ENCODE results near the gene ANKRD1. TPM values are rescaled to one million over a fixed set of nuclear protein-coding genes. Genes with fewer than 3 reads are reported as not detected.

Gene ANKRD1
- total RNA-seq, 1 donor from 2014 or later: not detected

DNA sequence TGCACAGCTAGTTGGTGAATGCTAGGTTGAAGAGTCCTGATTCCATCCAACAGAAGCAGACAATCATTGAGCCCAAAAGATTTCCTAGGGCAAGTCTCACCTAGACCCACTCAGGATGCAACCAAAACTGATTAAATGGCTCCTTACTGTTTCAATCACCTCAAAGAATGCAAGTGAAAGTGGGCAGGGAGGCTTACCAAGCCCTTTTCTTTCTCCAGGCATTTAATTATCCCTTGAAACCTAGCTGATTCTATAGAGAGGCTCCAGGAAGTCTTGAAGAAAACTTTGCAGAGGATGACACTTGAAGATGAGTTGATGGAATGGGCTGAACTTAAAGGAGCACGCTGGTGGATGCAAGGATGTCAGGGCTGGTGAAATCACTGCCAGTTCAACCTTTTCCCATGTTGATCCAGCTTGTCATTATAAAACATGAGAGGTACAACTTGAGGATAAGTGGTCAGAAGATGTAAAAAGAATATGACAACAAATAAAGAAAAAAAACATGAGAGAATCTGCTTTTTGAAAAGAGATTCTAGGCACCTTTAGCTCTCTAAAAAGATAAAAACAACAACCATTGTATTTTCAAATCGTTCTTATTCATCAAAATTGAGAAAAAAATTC, 2.3 kb upstream of the ANKRD1 start:
- Mint-ChIP-seq H3K4me1 (ENCODE audit: low read depth, unreplicated experiment) (no peaks in the 10 kb centered on the region), H3K36me3 (ENCODE audit: unreplicated experiment) (no peaks in the 10 kb centered on the region), H3K27me3 (ENCODE audit: unreplicated experiment) (peaks cover 17% of the 10 kb centered on the region), H3K9me3 (ENCODE audit: unreplicated experiment) (peaks cover 2% of the 10 kb centered on the region), H3K4me3 (ENCODE audit: unreplicated experiment) (no peak overlapping the region), H3K27ac (ENCODE audit: unreplicated experiment) (no peak overlapping the region)
- no peak for DNase-seq
- TF ChIP-seq, protein P1, sequence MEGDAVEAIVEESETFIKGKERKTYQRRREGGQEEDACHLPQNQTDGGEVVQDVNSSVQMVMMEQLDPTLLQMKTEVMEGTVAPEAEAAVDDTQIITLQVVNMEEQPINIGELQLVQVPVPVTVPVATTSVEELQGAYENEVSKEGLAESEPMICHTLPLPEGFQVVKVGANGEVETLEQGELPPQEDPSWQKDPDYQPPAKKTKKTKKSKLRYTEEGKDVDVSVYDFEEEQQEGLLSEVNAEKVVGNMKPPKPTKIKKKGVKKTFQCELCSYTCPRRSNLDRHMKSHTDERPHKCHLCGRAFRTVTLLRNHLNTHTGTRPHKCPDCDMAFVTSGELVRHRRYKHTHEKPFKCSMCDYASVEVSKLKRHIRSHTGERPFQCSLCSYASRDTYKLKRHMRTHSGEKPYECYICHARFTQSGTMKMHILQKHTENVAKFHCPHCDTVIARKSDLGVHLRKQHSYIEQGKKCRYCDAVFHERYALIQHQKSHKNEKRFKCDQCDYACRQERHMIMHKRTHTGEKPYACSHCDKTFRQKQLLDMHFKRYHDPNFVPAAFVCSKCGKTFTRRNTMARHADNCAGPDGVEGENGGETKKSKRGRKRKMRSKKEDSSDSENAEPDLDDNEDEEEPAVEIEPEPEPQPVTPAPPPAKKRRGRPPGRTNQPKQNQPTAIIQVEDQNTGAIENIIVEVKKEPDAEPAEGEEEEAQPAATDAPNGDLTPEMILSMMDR (IDR thresholded peaks at IDR 0.05; ENCODE audit: partially characterized antibody, unreplicated experiment): no peak

DNA sequence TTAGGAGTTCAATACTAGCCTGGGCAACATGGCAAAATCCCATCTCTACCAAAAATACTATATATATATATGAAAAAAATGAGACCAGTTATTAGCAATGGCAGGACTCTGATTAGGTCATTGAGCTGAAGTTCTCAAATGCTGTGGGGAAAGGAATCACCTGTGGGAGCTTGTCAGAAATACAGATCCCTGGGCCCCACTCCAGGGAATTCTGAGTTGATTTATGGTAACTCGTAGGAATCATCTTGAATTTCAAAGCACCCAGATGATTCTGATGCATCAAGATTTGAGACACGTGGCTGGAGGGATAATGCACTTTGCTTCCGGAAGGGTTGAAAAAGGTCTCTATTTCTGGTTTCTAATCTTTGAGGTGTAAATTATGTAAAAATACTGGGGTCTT, 1.0 kb upstream of the ANKRD1 start:
- Mint-ChIP-seq H3K36me3 (ENCODE audit: unreplicated experiment) (no peaks in the 10 kb centered on the region), H3K4me1 (ENCODE audit: low read depth, unreplicated experiment) (no peaks in the 10 kb centered on the region), H3K4me3 (ENCODE audit: unreplicated experiment) (no peak overlapping the region), H3K27ac (ENCODE audit: unreplicated experiment) (no peak overlapping the region), H3K27me3 (ENCODE audit: unreplicated experiment) (peaks cover 17% of the 10 kb centered on the region), H3K9me3 (ENCODE audit: unreplicated experiment) (peaks cover 2% of the 10 kb centered on the region)
- TF ChIP-seq, protein P1 (IDR thresholded peaks at IDR 0.05; ENCODE audit: partially characterized antibody, unreplicated experiment): no peak
- no peak for DNase-seq

DNA sequence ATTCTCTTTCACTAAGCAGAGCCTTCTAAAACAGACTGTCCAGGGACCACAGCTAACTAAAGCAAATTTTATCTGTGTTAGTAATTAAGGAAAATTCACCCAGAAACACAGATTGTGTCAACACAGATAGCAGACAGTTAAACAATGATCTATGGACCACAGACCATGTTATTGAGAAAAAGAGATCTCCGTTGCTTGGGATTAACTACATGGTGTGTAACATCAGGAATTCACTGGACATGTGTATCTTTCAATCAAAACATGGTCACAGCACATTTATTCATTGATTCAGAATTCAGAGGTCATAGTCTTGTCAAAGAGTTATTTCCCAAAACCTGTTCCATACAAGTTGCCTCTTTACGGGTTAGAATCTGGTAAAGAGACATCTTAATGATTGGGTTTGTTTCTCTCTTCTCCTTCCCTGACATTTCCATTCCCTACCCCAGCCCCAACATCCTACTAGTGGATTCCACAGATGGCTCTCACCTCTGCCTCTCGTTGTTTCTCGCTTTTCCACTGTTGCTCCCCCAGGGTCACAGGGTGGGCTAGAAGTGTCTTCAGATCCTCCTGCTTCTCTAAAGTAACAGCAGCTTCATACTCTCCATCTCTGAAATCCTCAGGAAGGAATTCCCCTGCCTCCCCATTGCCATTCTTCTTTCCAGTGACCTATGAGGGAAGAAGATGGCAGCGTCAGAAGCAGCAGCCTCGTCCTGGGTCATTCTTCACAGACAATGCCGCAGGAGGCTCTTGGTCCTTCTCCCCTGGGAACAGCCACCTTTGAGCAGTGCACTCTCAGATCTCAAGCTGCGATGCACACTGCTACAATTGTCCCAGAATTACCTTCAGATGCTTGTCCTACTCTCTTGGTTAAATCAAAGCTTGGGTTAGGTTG, 958 bp downstream of the ANKRD1 start:
- Mint-ChIP-seq H3K9me3 (ENCODE audit: unreplicated experiment) (peaks cover 4% of the 10 kb centered on the region), H3K27ac (ENCODE audit: unreplicated experiment) (no peak overlapping the region), H3K27me3 (ENCODE audit: unreplicated experiment) (peaks cover 17% of the 10 kb centered on the region), H3K4me3 (ENCODE audit: unreplicated experiment) (no peak overlapping the region), H3K4me1 (ENCODE audit: low read depth, unreplicated experiment) (no peaks in the 10 kb centered on the region), H3K36me3 (ENCODE audit: unreplicated experiment) (no peaks in the 10 kb centered on the region)
- DNase-seq: no peak
- TF ChIP-seq, protein P1 (IDR thresholded peaks at IDR 0.05; ENCODE audit: partially characterized antibody, unreplicated experiment): no peak

DNA sequence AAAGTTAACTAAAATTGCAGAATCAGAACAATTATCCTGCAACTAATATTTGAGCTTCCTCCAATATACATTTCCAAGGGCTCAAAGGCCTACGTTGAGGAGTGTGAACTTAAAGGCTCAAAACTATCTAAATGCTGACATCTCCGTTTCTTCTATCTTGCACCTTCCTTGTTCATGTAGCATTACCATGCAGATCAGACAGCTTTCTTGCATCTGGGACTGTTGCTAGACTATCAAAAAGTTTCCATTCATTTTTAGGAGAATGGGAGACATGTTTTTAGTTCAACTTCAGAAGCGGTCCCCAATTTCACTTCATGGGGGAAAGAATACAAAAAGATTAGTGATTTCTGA, 2.9 kb downstream of the ANKRD1 start:
- no peak for DNase-seq
- Mint-ChIP-seq H3K4me3 (ENCODE audit: unreplicated experiment) (no peak overlapping the region), H3K27me3 (ENCODE audit: unreplicated experiment) (peaks cover 14% of the 10 kb centered on the region), H3K4me1 (ENCODE audit: low read depth, unreplicated experiment) (no peaks in the 10 kb centered on the region), H3K9me3 (ENCODE audit: unreplicated experiment) (peaks cover 3% of the 10 kb centered on the region), H3K27ac (ENCODE audit: unreplicated experiment) (no peak overlapping the region), H3K36me3 (ENCODE audit: unreplicated experiment) (no peaks in the 10 kb centered on the region)
- TF ChIP-seq, protein P1 (IDR thresholded peaks at IDR 0.05; ENCODE audit: partially characterized antibody, unreplicated experiment): no peak

Data from glutamatergic neuron (in vitro differentiated cells).